DMS153 treated with DMSO at 0.1 percent for 48 hours (cell line): ENCODE measurements around the gene CDK14.
"Not testable (repeated sequence)": the region's sequence is repeated elsewhere in the genome, so short reads cannot be mapped to it uniquely, and the experiment has no call there.

ENCODE experiments used
- DNase-seq: peaks from one replicate; lab custom pipeline; 2025; ENCODE audit not compliant: unreplicated experiment; lab: John Stamatoyannopoulos, UW

CDK14 gene

DNA sequence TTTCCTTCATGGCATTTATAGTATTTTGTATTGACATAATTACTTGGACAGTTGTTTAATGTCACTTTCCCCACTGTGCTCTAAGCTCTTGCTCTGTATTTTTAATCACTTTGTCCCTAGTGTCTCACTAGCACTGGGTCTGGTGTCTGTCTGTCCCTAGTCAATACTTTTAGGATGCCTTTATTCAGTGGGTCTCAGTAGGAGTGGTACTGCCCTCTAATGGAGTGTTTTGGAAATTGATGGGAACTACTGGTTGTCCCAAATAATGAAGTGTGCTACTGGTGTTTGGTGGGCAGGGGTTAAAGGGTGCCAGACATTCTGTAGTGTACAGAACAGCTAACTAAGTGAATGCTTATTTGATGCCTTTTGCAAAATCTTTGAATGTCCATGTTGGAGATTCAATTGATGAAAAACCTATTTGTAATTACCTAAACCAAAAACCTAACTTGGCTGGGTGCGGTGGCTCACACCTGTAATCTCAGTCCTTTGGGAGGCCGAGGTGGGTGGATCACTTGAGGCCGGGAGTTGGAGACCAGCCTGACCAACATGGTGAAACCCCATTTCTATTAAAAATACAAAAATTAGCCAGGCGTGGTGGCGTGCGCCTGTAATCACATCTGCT lies 33.3 kb downstream of the CDK14 start:
- DNase-seq, result no peak

DNA sequence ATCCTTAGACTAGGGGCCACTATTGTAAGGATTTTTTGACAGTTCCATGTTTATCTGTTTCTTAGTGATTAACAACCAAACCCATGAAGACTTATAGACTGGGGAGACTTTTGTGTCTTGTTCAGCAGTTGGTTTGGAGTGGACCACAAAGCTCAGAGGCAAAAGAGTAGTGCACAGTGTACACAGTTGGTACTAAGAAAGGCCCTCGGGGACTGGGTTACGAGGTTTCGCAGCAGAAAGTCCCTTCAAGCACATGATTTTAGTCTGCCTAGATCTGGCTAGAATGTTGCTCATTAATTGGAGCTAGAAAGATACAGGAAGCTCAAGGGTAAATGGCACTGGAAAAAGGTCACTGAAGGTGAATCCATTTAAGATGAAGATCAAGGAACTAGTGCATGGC lies 35.4 kb downstream of the CDK14 start:
- no peak for DNase-seq

DNA sequence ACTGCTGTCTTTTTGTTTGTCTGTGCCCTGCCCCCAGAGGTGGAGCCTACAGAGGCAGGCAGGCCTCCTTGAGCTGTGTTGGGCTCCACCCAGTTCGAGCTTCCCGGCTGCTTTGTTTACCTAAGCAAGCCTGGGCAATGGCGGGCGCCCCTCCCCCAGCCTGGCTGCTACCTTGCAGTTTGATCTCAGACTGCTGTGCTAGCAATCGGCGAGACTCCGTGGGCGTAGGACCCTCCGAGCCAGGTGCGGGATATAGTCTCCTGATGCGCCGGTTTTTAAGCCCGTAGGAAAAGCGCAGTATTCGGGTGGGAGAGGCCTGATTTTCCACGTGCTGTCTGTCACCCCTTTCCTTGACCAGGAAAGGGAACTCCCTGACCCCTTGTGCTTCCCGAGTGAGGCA lies 43.6 kb downstream of the CDK14 start:
- not testable (repeated sequence) for DNase-seq

GRCh38 chr7:90642978-90643377 lies 46.9 kb downstream of the CDK14 start:
- no peak for DNase-seq

- no peak for DNase-seq
Observed at GRCh38 chr7:90645784-90646183, 49.7 kb downstream of the CDK14 start.

GRCh38 chr7:90648107-90648506 lies 52.0 kb downstream of the CDK14 start:
- DNase-seq, result no peak

DNA sequence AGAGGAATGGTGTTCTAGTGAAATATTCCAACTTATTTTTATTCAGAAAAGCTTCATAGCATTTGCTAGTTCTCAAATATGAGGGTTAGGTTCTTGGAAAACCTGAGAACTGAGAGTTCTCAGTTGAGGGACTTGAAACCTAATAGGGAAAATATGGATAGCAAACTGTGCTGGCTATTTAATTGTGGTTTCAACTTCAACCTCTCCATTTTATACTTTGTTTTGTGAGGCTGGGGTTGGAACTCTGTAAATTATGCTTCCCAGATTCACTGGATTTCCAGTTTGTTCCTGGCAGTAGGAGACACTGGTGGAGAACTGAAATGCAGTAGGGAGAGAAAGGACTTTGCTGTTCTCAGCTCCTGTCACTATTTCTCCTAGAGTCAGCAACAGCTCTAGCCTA lies 52.7 kb downstream of the CDK14 start:
- DNase-seq, result no peak

DNA sequence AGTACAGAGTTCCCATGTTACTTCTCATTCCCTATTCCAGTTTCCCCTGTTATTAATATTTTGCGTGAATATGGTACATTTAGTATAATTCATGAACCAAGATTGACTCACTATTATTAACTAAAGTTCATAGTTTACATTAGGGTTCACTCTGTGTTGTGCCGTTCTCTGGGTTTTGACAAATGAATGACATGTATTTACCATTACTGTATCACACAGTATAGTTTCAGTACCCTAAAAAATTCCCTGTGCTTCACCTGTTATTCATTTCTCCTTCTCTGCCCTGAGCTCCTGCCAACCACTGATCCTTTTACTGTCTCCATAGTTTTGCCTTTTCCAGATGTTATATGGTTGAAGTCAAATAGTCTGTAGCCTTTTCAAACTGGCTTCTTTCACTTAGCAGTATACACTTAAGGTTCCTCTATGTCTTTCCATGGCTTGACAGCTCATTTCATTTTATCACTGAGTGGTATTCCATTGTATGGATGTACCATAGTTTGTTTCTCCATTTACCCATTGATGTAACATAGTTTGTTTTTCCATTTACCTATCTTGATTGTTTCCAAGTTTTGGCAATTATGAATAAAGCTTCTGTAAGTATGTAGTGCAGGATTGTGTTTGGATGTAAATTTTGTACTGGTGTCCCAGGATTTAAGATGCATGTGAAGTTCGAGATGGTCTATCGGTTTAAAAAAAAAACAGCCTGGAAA lies 58.8 kb downstream of the CDK14 start:
- no peak for DNase-seq

- DNase-seq, result no peak
Observed at GRCh38 chr7:90655566-90655965, 59.4 kb downstream of the CDK14 start.

- no peak for DNase-seq
Observed at GRCh38 chr7:90657481-90657880, 61.4 kb downstream of the CDK14 start.

DNA sequence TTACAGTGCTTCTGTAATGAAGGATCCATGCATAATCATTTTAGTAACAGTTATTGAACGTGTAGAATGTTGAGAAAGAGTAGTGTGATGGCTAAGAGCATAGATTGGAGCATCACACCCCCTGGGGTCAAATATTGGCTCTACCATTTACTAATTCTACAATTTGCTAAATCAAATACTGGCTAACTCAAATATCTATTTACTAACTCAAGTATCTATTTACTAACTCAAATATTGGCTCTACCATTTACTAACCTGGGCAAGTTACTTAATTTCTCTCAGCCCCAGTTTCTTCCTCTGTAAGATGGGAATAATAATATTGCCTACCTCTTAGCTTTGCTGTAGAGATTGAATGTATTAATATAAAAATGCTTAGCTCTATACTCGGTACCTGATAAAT lies 64.0 kb downstream of the CDK14 start:
- no peak for DNase-seq

DNA sequence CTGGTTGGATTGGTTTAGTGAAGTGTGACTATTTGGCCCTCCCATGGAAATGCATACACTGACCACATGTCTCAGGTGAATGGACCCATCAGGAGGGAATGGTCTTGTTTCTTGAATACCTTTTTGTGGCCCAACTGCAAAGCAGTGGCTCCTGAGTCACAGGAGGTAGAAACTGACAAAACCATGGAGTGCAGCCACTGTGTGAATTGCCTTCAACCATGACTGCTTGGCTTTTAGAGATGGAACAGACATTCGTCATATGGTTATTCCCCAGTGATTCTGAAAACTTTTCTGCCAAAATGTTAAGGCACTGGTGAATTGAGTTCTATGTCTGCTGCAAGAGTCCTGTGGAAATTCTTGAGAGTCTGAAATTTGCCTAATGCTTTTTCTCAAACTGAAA lies 64.7 kb downstream of the CDK14 start:
- no peak for DNase-seq

- DNase-seq, result no peak
Observed at GRCh38 chr7:90661290-90662151, 65.4 kb downstream of the CDK14 start.

- no peak for DNase-seq
Observed at GRCh38 chr7:90663176-90663575, 67.1 kb downstream of the CDK14 start.

DNA sequence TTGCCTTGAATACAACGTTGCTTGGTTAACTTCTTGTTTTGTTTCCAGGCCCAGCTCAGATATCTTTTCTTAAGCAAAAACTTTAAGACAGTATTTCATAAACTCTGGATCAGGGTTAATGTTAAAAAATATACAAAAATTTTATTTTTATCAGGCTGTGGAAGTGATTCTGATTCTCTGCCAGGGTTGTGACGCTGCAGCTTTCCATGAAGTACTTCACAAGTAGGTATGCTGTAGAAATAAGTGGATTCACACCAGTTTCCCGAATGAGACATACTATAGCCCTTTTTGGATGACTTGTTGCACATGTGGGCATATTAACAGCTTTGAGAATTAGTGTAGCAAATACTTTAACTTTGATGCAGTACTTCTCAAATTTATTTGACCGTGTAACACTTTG lies 70.1 kb downstream of the CDK14 start:
- DNase-seq, result no peak

- no peak for DNase-seq
Observed at GRCh38 chr7:90668992-90669391, 72.9 kb downstream of the CDK14 start.

GRCh38 chr7:90669492-90669891 lies 73.4 kb downstream of the CDK14 start:
- DNase-seq, result no peak

DNA sequence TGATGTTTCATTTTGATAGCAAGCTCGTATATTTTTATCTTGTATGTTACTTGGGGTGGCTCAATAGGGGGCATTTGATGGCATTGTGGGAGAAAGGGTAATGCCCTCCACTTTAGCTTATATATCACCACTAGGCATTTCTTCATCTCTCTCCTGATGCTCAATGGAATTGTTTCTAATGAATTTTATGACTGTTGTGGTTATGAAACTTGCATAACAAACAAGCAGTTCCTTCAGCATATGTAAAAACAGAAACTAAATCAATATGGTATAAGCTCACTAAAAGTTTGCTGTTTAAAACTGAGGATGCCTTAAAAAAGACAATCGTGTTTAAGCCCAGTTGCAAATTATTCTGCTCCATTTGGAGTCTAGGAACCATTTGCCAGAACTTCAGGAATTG lies 75.5 kb downstream of the CDK14 start:
- no peak for DNase-seq

- DNase-seq, result no peak
Observed at GRCh38 chr7:90672210-90672609, 76.1 kb downstream of the CDK14 start.

DNA sequence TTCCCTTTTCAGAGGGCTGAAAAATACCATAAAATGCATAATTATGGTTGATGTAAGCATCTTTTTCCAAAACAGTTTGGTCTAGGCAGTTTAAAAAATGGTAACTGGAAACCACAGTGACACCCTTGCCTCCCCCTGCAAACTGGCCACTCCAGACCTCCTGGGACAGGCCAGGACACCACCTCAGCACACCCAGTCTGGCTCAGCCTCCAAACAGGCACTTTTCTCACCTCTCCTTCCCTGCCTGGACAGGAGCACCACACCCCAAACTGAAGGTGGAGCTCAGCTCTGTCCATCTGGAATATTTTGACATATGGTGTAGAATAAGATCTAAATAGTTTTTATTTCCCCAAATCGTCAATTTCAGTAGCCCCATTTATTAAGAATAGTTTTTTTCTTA lies 78.5 kb downstream of the CDK14 start:
- no peak for DNase-seq

GRCh38 chr7:90675982-90676381 lies 79.9 kb downstream of the CDK14 start:
- DNase-seq, result no peak
